ENCODE measurements around the gene CASK. TPM values are rescaled to one million over a fixed set of nuclear protein-coding genes. Genes with fewer than 3 reads are reported as not detected.

CASK gene
- total RNA-seq, 2 experiments from 2014 or later, result 18.2 to 20.2 TPM

GRCh38 chrX:41599507-41599906, 323.8 kb downstream of the CASK start:
- H3K4me3 Mint-ChIP-seq, result no peak overlapping the region
- ChIA-PET POLR2A (no interaction called here), CTCF (no interaction called here)
- H3K27ac Mint-ChIP-seq, result no peak overlapping the region
- peaks cover 14% of the 10 kb centered on the region for H3K4me1 Mint-ChIP-seq (ENCODE audit: low read depth)
- H3K27me3 Mint-ChIP-seq, result no peaks in the 10 kb centered on the region
- no peaks in the 10 kb centered on the region for H3K9me3 Mint-ChIP-seq
- no peak for TF ChIP-seq CTCF (IDR thresholded peaks at IDR 0.05)
- intact Hi-C loops (cut with micrococcal nuclease), result no loop called here
- ATAC-seq (no peak), DNase-seq (no peak)
- peaks cover 4% of the 10 kb centered on the region for H3K36me3 Mint-ChIP-seq (ENCODE audit: low read depth)

GRCh38 chrX:41596596-41596995, 326.8 kb downstream of the CASK start:
- Mint-ChIP-seq H3K4me1 (ENCODE audit: low read depth) (peaks cover 14% of the 10 kb centered on the region), H3K9me3 (no peaks in the 10 kb centered on the region), H3K36me3 (ENCODE audit: low read depth) (peaks cover 4% of the 10 kb centered on the region), H3K27ac (no peak overlapping the region), H3K27me3 (no peaks in the 10 kb centered on the region), H3K4me3 (no peak overlapping the region)
- intact Hi-C loops (cut with micrococcal nuclease), result no loop called here
- ATAC-seq (peak; percentile 73), DNase-seq (peak; percentile 6)
- TF ChIP-seq CTCF (IDR thresholded peaks at IDR 0.05), result no peak
- POLR2A ChIA-PET, result no interaction called here
- CTCF ChIA-PET, result no interaction called here

GRCh38 chrX:41594634-41595033, 328.7 kb downstream of the CASK start:
- intact Hi-C loops (cut with micrococcal nuclease), result no loop called here
- ChIA-PET CTCF (no interaction called here), POLR2A (no interaction called here)

GRCh38 chrX:41591906-41592305, 331.4 kb downstream of the CASK start:
- no peaks in the 10 kb centered on the region for H3K36me3 Mint-ChIP-seq (ENCODE audit: low read depth)
- CTCF ChIA-PET, result no interaction called here
- no peak overlapping the region for H3K27ac Mint-ChIP-seq
- ATAC-seq (no peak), DNase-seq (no peak)
- peaks cover 6% of the 10 kb centered on the region for H3K4me1 Mint-ChIP-seq (ENCODE audit: low read depth)
- no peak overlapping the region for H3K4me3 Mint-ChIP-seq
- no peak for TF ChIP-seq CTCF (IDR thresholded peaks at IDR 0.05)
- H3K27me3 Mint-ChIP-seq, result no peaks in the 10 kb centered on the region
- POLR2A ChIA-PET, result no interaction called here
- no peaks in the 10 kb centered on the region for H3K9me3 Mint-ChIP-seq
- intact Hi-C loops (cut with micrococcal nuclease), result no loop called here

More at GRCh38 chrX:41594634-41595033, 328.7 kb downstream of the CASK start:
- no peak for TF ChIP-seq CTCF (IDR thresholded peaks at IDR 0.05)
- H3K27me3 Mint-ChIP-seq, result no peaks in the 10 kb centered on the region
- H3K4me3 Mint-ChIP-seq, result no peak overlapping the region
- H3K27ac Mint-ChIP-seq, result no peak overlapping the region
- H3K4me1 Mint-ChIP-seq (ENCODE audit: low read depth), result peaks cover 14% of the 10 kb centered on the region
- no peaks in the 10 kb centered on the region for H3K9me3 Mint-ChIP-seq
- H3K36me3 Mint-ChIP-seq (ENCODE audit: low read depth), result no peaks in the 10 kb centered on the region
- ATAC-seq (no peak), DNase-seq (no peak)

- no peak for TF ChIP-seq CTCF (IDR thresholded peaks at IDR 0.05)
- Mint-ChIP-seq H3K9me3 (no peaks in the 10 kb centered on the region), H3K27me3 (no peaks in the 10 kb centered on the region), H3K36me3 (ENCODE audit: low read depth) (no peaks in the 10 kb centered on the region), H3K4me3 (no peak overlapping the region), H3K4me1 (ENCODE audit: low read depth) (no peaks in the 10 kb centered on the region), H3K27ac (no peak overlapping the region)
- ATAC-seq (no peak), DNase-seq (no peak)
- ChIA-PET CTCF (no interaction called here), POLR2A (no interaction called here)
- intact Hi-C loops (cut with micrococcal nuclease), result no loop called here
Observed at GRCh38 chrX:41590641-41591040, 332.7 kb downstream of the CASK start.

Measured in activated CD8-positive, alpha-beta T cell treated with anti-CD3 and anti-CD28 coated beads for 36 hours (primary cell).